ENCODE data around the gene DENND5B.

The DENND5B gene

DNA sequence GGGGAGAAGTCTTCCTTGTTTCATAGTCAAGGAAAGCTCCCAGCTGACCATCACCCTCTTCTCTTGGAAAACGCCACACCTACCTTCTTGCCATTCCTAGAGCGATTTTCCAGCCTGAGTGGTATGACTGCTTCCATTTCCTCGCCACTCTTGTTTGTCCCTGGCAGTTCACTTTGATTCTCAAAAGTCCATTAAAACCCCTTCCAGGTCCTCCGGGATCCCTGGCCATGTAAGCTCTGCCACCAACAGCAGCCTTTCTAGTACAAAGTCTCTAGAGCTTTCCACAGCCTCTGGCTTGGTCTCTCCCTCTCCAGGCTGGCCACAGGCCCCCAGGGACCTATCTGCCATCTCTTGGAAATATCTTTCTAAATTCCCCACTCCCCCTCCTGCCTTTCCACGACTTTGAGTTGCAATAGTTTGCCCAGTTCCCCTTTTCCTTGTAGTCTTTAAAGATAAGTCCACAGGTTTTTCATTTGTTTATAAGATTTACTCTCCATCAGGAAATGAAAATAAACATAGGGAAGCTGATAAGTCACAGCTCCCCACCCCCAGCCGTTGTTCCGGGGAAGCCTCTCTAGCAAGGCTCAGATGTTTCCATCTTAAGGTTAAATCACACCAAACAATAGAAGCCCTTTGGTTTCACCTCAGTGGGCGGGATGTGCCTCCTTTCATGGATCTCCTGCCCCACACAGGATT lies 222.1 kb downstream of the DENND5B start:
- peak; percentile 24 for DNase-seq

- no peak for DNase-seq
Observed at GRCh38 chr12:31366104-31366621, 224.8 kb downstream of the DENND5B start.

- DNase-seq, result no peak
Observed at GRCh38 chr12:31363831-31364230, 227.1 kb downstream of the DENND5B start.

DNA sequence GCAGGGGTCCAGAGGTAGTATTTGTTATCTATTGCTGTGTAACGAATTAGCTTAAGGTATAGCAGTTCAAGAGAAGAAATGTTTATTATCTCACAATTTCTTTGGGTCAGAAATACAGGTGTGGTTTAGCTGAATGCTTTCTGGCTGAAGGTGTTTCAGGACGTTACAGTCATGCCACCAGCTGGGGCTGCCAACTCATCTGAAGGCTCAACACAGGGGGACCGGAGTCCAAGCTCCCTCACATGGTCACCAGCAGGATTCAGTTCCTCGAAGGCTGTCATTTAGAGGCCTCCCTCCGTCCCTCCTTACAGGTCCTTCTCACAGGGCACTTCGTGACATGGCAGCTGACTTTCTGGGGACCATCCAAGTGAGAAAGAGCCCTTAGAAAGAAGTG lies 227.5 kb downstream of the DENND5B start:
- DNase-seq, result no peak

- DNase-seq, result peak; percentile 24
Observed at GRCh38 chr12:31362759-31363415, 228.0 kb downstream of the DENND5B start.

- peak; percentile 25 for DNase-seq
Observed at GRCh38 chr12:31362115-31362758, 228.7 kb downstream of the DENND5B start.

- DNase-seq, result no peak
Observed at GRCh38 chr12:31361730-31362114, 229.2 kb downstream of the DENND5B start.

- DNase-seq, result no peak
Observed at GRCh38 chr12:31355747-31356107, 235.2 kb downstream of the DENND5B start.

DNA sequence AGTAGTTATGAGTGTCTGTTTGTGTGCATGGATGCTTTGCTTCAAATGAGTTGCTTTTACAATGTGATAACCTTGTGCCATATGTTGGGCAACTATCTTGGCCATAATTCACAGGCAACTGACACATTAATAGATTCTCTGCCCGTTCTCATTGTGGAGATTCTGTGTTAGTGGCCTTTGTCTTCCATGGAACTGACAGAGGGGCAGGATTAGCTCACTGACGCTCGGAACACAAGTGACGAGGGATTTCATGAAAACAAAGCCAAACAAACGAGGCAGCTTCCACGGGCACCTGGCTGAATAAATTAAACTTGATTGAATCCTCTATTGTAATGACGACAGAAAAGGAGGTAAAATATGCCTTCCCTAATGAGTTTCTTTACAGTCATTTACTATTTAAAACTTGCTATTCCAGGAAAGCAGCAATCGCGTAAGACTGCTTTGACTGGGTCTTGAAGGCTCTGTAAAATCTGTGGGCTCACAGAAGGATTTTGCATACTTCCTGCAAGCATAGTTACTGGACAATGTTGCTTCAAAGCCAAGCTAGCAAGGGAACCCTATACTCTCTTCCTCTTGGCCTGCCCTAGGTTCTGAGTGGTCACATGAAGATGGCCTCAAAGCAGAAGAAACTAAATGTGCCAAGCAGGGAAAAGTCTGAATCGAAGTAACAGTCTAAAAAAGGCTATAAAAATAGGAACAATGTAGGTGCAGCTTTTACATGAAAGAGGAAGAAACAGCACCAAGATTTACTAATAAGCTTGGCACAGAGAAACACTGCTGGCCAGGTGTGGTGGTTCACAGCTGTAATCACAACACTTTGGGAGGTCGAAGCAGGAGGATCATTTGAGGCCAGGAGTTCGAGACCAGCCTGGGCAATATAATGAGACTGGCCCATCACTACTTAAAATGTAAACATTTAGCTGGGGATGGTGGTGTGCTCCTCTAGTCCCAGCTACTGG lies 236.9 kb downstream of the DENND5B start:
- peak; percentile 23 for DNase-seq

DNA sequence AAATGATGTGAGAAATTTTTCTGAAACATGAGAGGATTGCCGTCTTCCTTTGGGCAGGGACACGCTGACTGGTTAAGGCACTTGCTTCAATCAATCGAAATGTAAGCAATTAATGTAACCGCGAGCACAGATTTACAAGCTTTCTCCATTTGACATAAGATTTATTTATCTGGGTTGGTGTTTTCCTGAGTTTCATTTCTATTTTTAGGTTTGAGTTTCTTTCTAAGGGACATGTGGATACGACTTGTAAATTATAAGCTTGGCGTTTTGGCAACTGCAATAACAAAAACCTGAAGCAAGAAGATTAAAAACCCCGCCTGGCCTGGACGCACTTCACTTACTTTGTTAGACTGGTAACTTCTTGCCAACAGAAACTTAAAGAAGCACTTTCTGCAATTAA lies 244.7 kb downstream of the DENND5B start:
- DNase-seq, result no peak

GRCh38 chr12:31343139-31343538 lies 247.8 kb downstream of the DENND5B start:
- no peak for DNase-seq

GRCh38 chr12:31342286-31342685 lies 248.7 kb downstream of the DENND5B start:
- DNase-seq, result no peak

DNA sequence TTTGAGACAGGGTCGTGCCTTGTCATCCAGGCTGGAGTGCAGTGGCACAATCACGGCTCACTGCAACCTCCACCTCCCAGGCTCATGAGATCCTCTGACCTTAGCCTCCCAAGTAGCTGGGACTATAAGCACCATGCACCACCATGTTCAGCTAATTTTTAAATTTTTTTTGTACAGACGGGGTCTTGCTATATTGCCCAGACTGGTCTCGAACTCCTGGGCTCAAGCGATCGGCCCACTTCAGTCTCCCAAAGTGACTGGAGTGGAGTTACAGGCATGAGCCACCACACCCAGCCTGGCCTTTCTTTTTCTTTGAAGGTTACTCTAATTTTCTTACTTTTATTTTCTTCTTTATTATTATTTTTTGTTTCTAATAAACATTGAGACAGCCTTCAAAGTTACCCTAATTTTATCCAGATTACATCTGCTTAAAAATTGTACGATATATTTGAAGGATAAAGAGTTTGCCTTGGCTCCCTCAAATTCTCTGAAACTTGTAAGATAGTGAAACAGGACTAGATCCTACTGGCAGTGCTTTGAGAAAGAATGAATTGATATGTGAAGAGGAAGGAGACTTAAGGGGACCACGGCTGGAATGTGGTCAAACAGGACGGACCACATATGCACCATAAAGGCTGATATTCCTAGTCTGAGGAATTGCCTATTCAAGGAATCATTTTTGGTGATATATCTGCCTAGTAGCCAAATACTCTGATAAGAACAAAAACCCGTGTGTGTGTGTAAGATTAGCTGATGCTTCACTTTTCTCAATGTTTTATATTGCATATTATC lies 250.9 kb downstream of the DENND5B start:
- no peak for DNase-seq

- no peak for DNase-seq
Observed at GRCh38 chr12:31337952-31338351, 253.0 kb downstream of the DENND5B start.
